RWPE2 (cell line): Measurements from ENCODE around the gene CSN2.
A peak's percentile ranks its signal among the peaks of the same experiment; 100 is the strongest.
"Not testable (repeated sequence)": the region's sequence is repeated elsewhere in the genome, so short reads cannot be mapped to it uniquely, and the experiment has no call there.

Experiments
- ATAC-seq: fragments of 200-7000 bp; cut with Tn5 transposase; 3 replicates; pipeline ENCODE4 v1.9.1; 2021; ENCODE audit warnings: low read depth
- DNase-seq: peaks from one replicate; pipeline ENCODE4 v3.0.0-alpha.2; 2020; ENCODE audit warnings: low spot score
- H3K27ac ChIP-seq: fragments of 450-650 bp; 2 replicates; pipeline ENCODE4 v1.5.1; 2017; ENCODE audit warnings: mild to moderate bottlenecking; ENCODE audit not compliant: poor library complexity, severe bottlenecking
- H3K27me3 ChIP-seq: fragments of 250-450 bp; sonication (Bioruptor Pico); 2 replicates; pipeline ENCODE4 v1.5.1; 2021; ENCODE audit warnings: mild to moderate bottlenecking, moderate library complexity; ENCODE audit not compliant: insufficient read depth, poor library complexity, severe bottlenecking
- H3K36me3 ChIP-seq: fragments of 250-450 bp; sonication (Bioruptor Pico); 2 replicates; pipeline ENCODE4 v1.5.1; 2020; ENCODE audit warnings: low read depth, mild to moderate bottlenecking, moderate library complexity
- H3K4me1 ChIP-seq: fragments of 250-450 bp; sonication (Bioruptor Pico); 2 replicates; pipeline ENCODE4 v1.5.1; 2021; ENCODE audit warnings: mild to moderate bottlenecking, moderate library complexity; ENCODE audit not compliant: insufficient read depth, poor library complexity, severe bottlenecking
- H3K4me3 ChIP-seq: fragments of 250-450 bp; sonication (Bioruptor Pico); 2 replicates; pipeline ENCODE4 v1.5.1; 2021; ENCODE audit warnings: mild to moderate bottlenecking, moderate library complexity; ENCODE audit not compliant: severe bottlenecking
- H3K9me3 ChIP-seq: fragments of 250-450 bp; sonication (Bioruptor Pico); 2 replicates; pipeline ENCODE4 v1.5.1; 2021; ENCODE audit warnings: mild to moderate bottlenecking, moderate library complexity; ENCODE audit not compliant: severe bottlenecking
- CTCF ChIP-seq: fragments of 450-650 bp; IDR thresholded peaks from one replicate; pipeline ENCODE4 v1.5.1; 2017; ENCODE audit warnings: mild to moderate bottlenecking, moderate library complexity; ENCODE audit not compliant: poor library complexity, severe bottlenecking

Gene CSN2

GRCh38 chr4:69936566-69936965 lies 29.0 kb downstream of the CSN2 start:
- Histone ChIP-seq H3K4me1 (no peaks in the 10 kb centered on the region), H3K4me3 (no peak overlapping the region), H3K9me3 (no peaks in the 10 kb centered on the region), H3K27ac (no peak overlapping the region), H3K36me3 (no peaks in the 10 kb centered on the region), H3K27me3 (no peaks in the 10 kb centered on the region)
- ATAC-seq (no peak), DNase-seq (no peak)
- no peak for TF ChIP-seq CTCF

GRCh38 chr4:69934150-69934549 lies 31.4 kb downstream of the CSN2 start:
- H3K4me3 ChIP-seq, result no peak overlapping the region
- no peaks in the 10 kb centered on the region for H3K36me3 ChIP-seq
- ATAC-seq (no peak), DNase-seq (no peak)
- no peaks in the 10 kb centered on the region for H3K4me1 ChIP-seq
- no peaks in the 10 kb centered on the region for H3K27me3 ChIP-seq
- H3K27ac ChIP-seq, result no peak overlapping the region
- TF ChIP-seq CTCF, result no peak
- no peaks in the 10 kb centered on the region for H3K9me3 ChIP-seq

- Histone ChIP-seq H3K27ac (no peak within 1 kb of the TSS), H3K27me3 (no peaks in the 10 kb centered on the region), H3K4me1 (no peaks in the 10 kb centered on the region), H3K9me3 (no peaks in the 10 kb centered on the region), H3K36me3 (no peaks in the 10 kb centered on the region), H3K4me3 (no peak within 1 kb of the TSS)
- no peak for ATAC-seq
- no peak for DNase-seq
- TF ChIP-seq CTCF, result no peak
Measured at GRCh38 chr4:69930768-69931167, 34.8 kb downstream of the CSN2 start, which contains the start of gene CSN1S1. TSS of gene CSN1S1 (plus strand) at chr4:69931068. CDS start at chr4:69932556, 1,488 bp downstream.

- H3K36me3 ChIP-seq, H3K4me3 ChIP-seq, H3K27me3 ChIP-seq, H3K4me1 ChIP-seq, H3K9me3 ChIP-seq, ATAC-seq, H3K27ac ChIP-seq: not testable (repeated sequence)
- peak; percentile 41 for DNase-seq
Measured at GRCh38 chr4:69923782-69924410, 41.6 kb downstream of the CSN2 start.

- DNase-seq, result no peak
- Histone ChIP-seq H3K27ac (no peak overlapping the region), H3K36me3 (no peaks in the 10 kb centered on the region), H3K9me3 (no peaks in the 10 kb centered on the region), H3K27me3 (no peaks in the 10 kb centered on the region), H3K4me3 (no peak overlapping the region), H3K4me1 (no peaks in the 10 kb centered on the region)
- no peak for ATAC-seq
- TF ChIP-seq CTCF, result no peak
Measured at GRCh38 chr4:69920874-69921273, 44.7 kb downstream of the CSN2 start.
